Right lobe of liver (tissue), 6 donors: ENCODE data around the gene CGB8. TPM values are rescaled to one million over a fixed set of nuclear protein-coding genes. Genes with fewer than 3 reads are reported as not detected.
A peak's percentile ranks its signal among the peaks of the same experiment; 100 is the strongest.
"Not testable (repeated sequence)": the region's sequence is repeated elsewhere in the genome, so short reads cannot be mapped to it uniquely, and the experiment has no call there.

Experiments used
- ATAC-seq, 4 donors: fragments of 200-7000 bp; cut with Tn5 transposase; one replicate each; pipeline ENCODE4 v1.9.1; 2020; ENCODE audit warnings: mild to moderate bottlenecking in 4 of 4, moderate library complexity in 4 of 4
- DNase-seq, 3 donors: peaks; one replicate each; pipeline ENCODE4 v3.0.0-alpha.2; 2020
- H3K27ac ChIP-seq, 3 donors: fragments of 200-600 bp; one replicate each; pipeline ENCODE4 v1.8.0; 2022
- H3K27me3 ChIP-seq, 2 donors: fragments of 200-600 bp; one replicate each; pipeline ENCODE4 v1.8.0; 2022
- H3K36me3 ChIP-seq, 4 donors: fragments of 200-600 bp; sonication (generic) in 1 of 4; one replicate each; pipeline versions ENCODE4 v1.5.1 to v1.8.0; 2017 to 2022; ENCODE audit warnings: control low read depth in 1 of 4
- H3K4me1 ChIP-seq, 4 donors: fragments of 200-600 bp; sonication (generic) in 1 of 4; one replicate each; pipeline versions ENCODE4 v1.5.1 to v1.8.0; 2017 to 2022; ENCODE audit warnings: control low read depth in 1 of 4
- H3K4me3 ChIP-seq, 3 donors: fragments of 200-600 bp; one replicate each; pipeline ENCODE4 v1.8.0; 2022
- H3K9me3 ChIP-seq, 4 donors: fragments of 200-600 bp; sonication (generic) in 1 of 4; one replicate each; pipeline versions ENCODE4 v1.5.1 to v1.8.0; 2017 to 2022; ENCODE audit warnings: control low read depth in 1 of 4
- POLR2A ChIP-seq: fragments of 450-650 bp; IDR thresholded peaks from one replicate; pipeline ENCODE4 v1.6.1; 2017; ENCODE audit warnings: antibody characterized with exemption, mild to moderate bottlenecking
- WGBS: methylation state at CpG from one replicate; pipeline ENCODE4 v1.1.6; 2018; ENCODE audit warnings: low coverage, low lambda C conversion rate; ENCODE audit not compliant: insufficient coverage; ENCODE audit errors: missing lambda C conversion rate; 5-methylcytosine and 5-hydroxymethylcytosine counted together
- intact Hi-C, 2 donors: fragments of 100-400 bp; cut with DNase I; formaldehyde crosslinking; loops; one replicate each; pipeline versions ENCODE4 v1.11.2 to v1.14.1; 2022
- long read RNA-seq: library from polyadenylated mRNA; unstranded; transcript quantifications from one replicate; pipeline ENCODE4 v2.0.0, GENCODE V29; 2019
- total RNA-seq, 6 experiments: library from RNA; depleted of rRNA in 2 of 6; stranded (reverse); fragments of >200 nt in 2 of 6; fragmentation: NEBNext Ultra II Directional in 3 of 6; extraction: Animal tissue kit (Norgen Biotek cat#: 25700) in 3 of 6; gene quantifications; one replicate each; pipeline versions ENCODE4 v1.1.0 to v1.2.4, GENCODE V29; 2016 to 2023
- TF ChIP-seq, protein P1 (sequence below), 4 donors: fragments of 200-600 bp in 3 of 4; fragments of 450-650 bp in 1 of 4; IDR thresholded peaks; one replicate each; pipeline versions ENCODE4 v1.5.1 to v1.8.0; 2016 to 2022; ENCODE audit warnings: antibody characterized with exemption in 4 of 4, mild to moderate bottlenecking in 2 of 4
- donor health status: DM: no; HTN: yes; CAD: no.
- donor health status: DM: no; HTN: no; CAD: no.
- donor health status: DM: no; HTN: no; CAD: no.
- donor health status: DM: no; HTN: yes; CAD: no.
- donor health status: DM: no; HTN: yes; CAD: no.

CGB8 gene
- total RNA-seq = not detected
- long read RNA-seq = 0 reads

GRCh38 chr19:49049011-49049410, at the start of gene CGB8:
Gene CGB8 (minus strand): TSS chr19:49049111. CDS start chr19:49048739, 372 bp downstream.
- H3K27me3 ChIP-seq, H3K9me3 ChIP-seq, intact Hi-C loops, ATAC-seq, H3K27ac ChIP-seq, H3K36me3 ChIP-seq, H3K4me3 ChIP-seq, H3K4me1 ChIP-seq, DNase-seq: not testable (repeated sequence)
- no CpG with 5 or more reads among the region's 12 CpGs for WGBS

- intact Hi-C loops = loop anchor here in 1 of 2 donors (10.0 kb wide), 1 partner anchor 97 kb away; no protein-coding TSS in a partner anchor
- peaks cover 6 to 79% (median 28%) of the 10 kb centered on the region in 4 donors for H3K36me3 ChIP-seq
- H3K4me1 ChIP-seq = peaks cover 0 to 26% (median 7%) of the 10 kb centered on the region in 4 donors
- DNase-seq (peak in 2 of 3 donors; percentile 60 to 76), ATAC-seq (peak; percentile 84 to 92 (median 88))
- 36% methylated on average over 6 of the region's 8 CpGs for WGBS
- H3K4me3 ChIP-seq = no peak overlapping the region
- no peak for TF ChIP-seq POLR2A
- TF ChIP-seq, protein P1, sequence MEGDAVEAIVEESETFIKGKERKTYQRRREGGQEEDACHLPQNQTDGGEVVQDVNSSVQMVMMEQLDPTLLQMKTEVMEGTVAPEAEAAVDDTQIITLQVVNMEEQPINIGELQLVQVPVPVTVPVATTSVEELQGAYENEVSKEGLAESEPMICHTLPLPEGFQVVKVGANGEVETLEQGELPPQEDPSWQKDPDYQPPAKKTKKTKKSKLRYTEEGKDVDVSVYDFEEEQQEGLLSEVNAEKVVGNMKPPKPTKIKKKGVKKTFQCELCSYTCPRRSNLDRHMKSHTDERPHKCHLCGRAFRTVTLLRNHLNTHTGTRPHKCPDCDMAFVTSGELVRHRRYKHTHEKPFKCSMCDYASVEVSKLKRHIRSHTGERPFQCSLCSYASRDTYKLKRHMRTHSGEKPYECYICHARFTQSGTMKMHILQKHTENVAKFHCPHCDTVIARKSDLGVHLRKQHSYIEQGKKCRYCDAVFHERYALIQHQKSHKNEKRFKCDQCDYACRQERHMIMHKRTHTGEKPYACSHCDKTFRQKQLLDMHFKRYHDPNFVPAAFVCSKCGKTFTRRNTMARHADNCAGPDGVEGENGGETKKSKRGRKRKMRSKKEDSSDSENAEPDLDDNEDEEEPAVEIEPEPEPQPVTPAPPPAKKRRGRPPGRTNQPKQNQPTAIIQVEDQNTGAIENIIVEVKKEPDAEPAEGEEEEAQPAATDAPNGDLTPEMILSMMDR (IDR thresholded peaks at IDR 0.05) = peak; percentile 96 to 100 (median 100)
- H3K27ac ChIP-seq = peak overlapping the region in 1 of 3 donors; percentile 49
- H3K9me3 ChIP-seq = no peaks in the 10 kb centered on the region
- no peaks in the 10 kb centered on the region for H3K27me3 ChIP-seq
Observed at GRCh38 chr19:49097453-49098288, 48.8 kb upstream of the CGB8 start.

- Histone ChIP-seq H3K27ac (no peak overlapping the region), H3K36me3 (peaks cover 19 to 80% (median 31%) of the 10 kb centered on the region in 4 donors), H3K4me3 (no peak overlapping the region), H3K9me3 (no peaks in the 10 kb centered on the region), H3K27me3 (no peaks in the 10 kb centered on the region), H3K4me1 (peaks cover 0 to 26% (median 7%) of the 10 kb centered on the region in 4 donors)
- ATAC-seq (no peak), DNase-seq (no peak)
- 82% methylated on average over 15 of the region's 23 CpGs for WGBS
- TF ChIP-seq, protein P1 (IDR thresholded peaks at IDR 0.05) = no peak
- no peak for TF ChIP-seq POLR2A
- intact Hi-C loops = loop anchor here in 1 of 2 donors (10.0 kb wide), 1 partner anchor 100 kb away; no protein-coding TSS in a partner anchor
Observed at GRCh38 chr19:49094505-49095482, 45.9 kb upstream of the CGB8 start.

DNA sequence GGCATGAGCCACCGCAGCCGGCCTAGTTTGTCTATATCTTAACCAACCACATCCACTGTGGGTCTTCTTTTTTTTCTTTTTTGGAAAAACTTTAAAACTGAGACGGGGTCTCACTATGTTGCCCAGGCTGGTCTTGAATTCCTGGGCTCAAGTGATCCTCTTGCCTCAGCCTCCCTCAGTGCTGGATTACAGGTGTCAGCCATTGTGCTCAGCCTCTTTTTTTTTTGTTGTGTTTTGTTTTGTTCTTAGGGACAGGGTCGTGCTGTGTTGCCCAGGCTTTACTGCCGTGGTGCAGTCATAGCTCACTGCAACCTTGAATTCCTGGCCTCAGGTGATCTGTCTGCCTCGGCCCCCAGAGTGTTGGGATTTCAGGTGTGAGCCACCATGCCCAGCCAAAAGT, 43.8 kb upstream of the CGB8 start:
- no peak for ATAC-seq
- H3K27ac ChIP-seq = no peak overlapping the region
- WGBS = 85% methylated on average over 5 of the region's 6 CpGs
- H3K27me3 ChIP-seq = no peaks in the 10 kb centered on the region
- H3K4me3 ChIP-seq = no peak overlapping the region
- DNase-seq = no peak
- intact Hi-C loops = loop anchor here in 1 of 2 donors (10.0 kb wide), 1 partner anchor 102 kb away; no protein-coding TSS in a partner anchor
- no peaks in the 10 kb centered on the region for H3K9me3 ChIP-seq
- H3K4me1 ChIP-seq = peaks cover 0 to 10% (median 0%) of the 10 kb centered on the region in 4 donors
- peaks cover 13 to 64% (median 34%) of the 10 kb centered on the region in 4 donors for H3K36me3 ChIP-seq
- TF ChIP-seq, protein P1 (IDR thresholded peaks at IDR 0.05) = no peak
- no peak for TF ChIP-seq POLR2A
